DMS53 (cell line): ENCODE data around the gene ATP5PB.

ENCODE experiments used
- DNase-seq: peaks from one replicate; lab custom pipeline; 2025; lab: John Stamatoyannopoulos, UW

Gene ATP5PB

DNA sequence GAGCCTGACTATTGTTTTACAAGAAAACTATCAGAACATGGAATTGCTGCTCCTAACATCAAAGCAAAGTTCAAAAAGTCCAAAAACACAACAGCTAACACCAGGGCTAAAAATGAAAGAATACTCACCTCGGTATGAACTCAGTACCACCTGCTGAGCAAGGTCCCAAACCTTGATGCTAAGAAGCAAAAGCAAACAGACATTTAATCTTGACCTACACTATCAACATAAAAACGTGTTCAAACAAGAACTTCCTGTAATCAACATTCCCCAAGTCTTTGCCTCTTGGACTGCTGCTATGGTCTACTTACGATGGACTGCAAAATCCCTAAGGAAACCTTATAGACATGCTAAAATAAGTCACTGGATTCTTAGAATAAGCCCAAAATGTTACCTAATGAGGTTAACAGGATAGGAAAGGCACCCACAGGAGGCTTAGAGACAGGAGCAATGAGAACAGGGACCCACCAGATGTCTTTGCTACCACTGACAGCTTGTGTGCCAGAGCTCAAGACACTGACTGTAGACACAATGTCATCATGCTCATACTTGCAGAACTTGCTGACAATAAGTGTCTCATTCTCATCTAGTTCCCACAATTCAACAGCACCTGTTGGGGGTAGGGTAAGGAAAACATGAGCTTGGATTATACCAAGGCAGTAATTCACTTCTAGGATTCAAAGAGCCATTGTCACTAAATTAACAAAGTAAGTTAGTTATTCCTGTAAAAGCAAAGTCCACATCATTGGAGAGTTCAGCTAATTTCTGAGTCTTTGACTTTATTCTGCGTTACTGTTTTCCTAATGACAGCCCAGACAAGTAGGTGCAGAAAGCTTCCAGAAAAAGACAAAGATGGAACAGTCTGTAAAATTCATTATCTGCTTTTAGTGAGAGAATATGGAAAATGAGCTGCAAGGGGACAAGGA, 2.0 kb upstream of the ATP5PB start:
- no peak for DNase-seq

- peak; percentile 71 for DNase-seq
Measured at GRCh38 chr1:111448482-111448917, 764 bp upstream of the ATP5PB start.

GRCh38 chr1:111449703-111450017, 396 bp downstream of the ATP5PB start:
- no peak for DNase-seq

DNA sequence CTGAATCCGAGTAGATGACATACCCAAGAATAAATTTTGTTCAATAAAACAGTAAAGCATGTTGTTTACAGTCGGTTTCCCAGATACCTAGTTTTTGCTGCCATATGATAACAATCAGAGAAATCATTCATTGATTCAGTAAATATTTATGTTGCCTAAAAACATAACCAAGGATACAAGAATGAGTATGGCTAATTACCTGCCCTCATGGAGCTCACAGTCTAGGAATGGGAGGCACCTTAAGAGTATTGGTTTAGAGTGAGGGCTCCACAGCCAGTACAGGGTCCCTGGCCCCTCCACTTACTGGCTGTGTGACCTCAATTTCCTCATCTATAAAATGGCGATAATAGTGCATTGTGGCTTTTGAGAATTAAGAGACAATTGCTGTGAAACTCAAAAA, 921 bp downstream of the ATP5PB start:
- DNase-seq: no peak

DNA sequence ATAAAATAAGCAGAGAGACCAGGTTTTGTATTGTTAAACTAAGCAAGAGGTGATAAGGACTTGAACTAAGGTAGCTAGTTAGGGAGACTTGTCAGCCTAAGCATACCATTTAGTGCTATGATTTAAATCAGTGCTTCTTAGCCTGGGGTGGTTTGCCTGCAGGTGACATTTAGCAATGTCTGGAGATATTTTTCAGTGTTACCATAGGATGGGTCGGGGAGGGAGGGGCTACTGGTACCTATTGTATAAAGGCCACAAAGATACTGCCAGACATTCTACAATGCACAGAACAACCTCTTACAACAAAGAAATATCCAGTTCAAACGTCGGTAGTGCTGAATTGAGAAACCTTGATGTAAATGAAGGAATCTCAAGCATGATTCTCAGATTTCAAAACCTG, 3.3 kb downstream of the ATP5PB start:
- no peak for DNase-seq

GRCh38 chr1:111453706-111454105, 4.4 kb downstream of the ATP5PB start:
- no peak for DNase-seq

DNA sequence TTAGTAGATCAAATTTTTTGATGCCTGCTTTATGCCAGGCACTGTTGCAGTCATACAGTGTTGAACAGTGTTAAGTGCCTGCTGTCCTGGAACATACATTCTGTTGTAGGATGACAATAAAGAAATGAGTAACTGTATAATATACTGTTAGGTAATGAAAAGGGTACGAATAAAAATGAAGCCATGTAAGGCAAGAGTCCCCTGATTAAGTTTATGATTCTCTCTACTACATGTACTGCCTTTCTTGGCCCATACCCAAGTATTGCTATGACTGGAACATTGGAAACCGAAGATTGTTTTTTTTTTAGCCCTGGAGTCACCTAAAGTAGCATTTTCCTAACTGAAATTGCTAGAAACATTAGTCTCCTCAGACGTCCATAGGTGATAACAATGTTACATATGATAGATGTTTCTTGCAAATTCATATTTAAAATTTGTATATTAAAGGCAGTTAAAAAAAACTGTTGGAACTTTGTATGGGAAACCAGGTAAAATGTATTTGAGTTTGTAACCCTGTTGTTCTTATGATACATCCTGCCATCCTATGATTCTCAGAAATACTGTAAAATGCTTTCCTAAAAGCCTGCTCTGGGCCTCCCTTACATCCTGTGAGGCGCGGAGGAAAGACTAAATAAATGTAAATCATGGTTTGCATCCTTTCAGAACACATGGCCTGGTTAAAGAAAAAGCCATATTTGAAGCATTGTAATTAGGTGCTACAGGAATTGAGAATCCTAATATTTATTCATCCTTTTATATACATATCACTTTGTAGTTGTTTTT, 5.8 kb downstream of the ATP5PB start:
- no peak for DNase-seq

- DNase-seq: no peak
Measured at GRCh38 chr1:111455642-111456031, 6.4 kb downstream of the ATP5PB start.

DNA sequence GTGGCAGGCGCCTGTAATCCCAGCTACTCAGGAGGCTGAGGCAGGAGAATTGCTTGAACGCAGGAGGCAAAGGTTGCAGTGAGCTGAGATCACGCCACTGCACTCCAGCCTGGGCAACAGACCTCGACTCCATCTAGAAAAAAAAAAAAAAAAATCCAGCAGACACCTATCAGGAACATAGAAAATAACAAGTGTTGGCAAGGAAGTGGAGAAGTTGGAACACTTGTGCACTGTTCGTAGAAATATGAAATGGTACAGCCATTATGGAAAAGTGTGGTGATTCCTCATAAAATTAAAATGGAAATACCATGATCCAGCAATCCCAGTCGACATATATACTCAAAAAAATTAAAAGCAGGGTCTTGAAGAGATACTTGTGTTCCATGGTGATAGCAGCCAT, 12.5 kb downstream of the ATP5PB start:
- no peak for DNase-seq

DNA sequence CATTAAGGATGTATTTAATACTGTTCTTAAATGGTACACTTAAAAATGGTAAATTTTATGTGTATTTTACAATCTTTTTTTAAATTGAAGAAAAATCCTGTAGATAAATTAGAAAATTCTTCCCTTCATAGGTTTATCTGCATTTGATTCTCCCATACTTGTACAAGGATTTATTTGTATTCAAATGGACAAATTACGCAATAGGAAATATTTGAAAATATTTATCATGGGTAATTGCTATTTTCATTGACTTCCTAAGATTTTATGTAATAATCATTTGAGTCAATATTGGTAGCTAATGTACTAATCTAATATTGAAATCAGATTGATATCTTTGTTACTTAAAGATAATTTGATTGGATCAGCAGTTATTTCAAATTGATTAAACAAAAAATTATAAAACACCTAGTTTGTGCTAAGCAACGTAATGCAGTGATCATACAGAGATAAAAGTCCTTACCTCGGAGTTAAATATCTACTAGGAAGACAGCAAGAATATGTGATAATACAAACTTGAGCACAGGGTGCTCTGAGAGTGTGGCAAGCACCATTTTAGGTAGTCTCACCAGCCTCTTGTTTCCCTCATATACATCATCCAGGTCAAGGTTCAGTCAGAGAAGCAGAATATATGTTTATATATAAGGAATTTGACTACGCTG, 13.2 kb downstream of the ATP5PB start:
- DNase-seq: no peak

- peak; percentile 28 for DNase-seq
Measured at GRCh38 chr1:111463029-111463683, 13.9 kb downstream of the ATP5PB start.

- no peak for DNase-seq
Measured at GRCh38 chr1:111465754-111466153, 16.5 kb downstream of the ATP5PB start.

DNA sequence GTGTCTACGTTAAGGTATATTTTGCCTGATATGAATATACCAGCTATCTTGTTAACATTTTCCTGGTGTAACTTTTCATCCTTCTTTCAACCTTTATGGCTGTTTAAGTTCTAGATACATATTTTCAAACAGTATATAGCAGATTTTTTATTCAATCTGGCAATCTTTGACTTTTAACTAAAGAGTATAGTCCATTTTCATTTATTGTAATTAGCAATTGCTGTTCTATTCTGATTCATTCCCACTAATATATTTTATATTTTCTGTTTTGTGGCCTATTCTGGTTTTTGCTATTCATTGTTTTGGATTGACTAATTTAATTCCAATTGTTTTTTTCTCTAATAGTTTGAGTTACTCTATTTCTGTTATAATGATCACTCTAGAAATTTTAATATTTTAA, 17.2 kb downstream of the ATP5PB start:
- no peak for DNase-seq

GRCh38 chr1:111467865-111468716, 18.8 kb downstream of the ATP5PB start:
- DNase-seq: no peak

GRCh38 chr1:111468717-111469100, 19.4 kb downstream of the ATP5PB start:
- no peak for DNase-seq

DNA sequence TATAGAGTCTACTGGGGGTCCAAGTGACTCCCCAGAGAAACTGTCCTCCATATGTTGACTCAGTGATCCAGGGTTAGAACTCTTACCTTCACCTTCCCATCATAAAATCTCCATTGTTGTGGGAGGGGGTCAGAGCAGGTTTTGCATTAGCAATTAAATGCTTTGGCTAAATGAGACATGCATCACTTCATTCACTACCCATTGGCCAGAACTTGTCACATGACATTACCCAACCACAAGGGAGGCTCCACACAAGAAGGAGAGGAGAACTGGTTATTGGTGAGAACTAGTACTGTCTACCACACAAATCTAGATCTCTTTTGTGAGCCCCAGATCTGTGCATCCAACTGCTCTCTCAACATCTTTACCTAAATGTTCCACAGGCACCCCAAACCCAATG, 20.3 kb downstream of the ATP5PB start:
- no peak for DNase-seq

- DNase-seq: no peak
Measured at GRCh38 chr1:111470596-111470995, 21.3 kb downstream of the ATP5PB start.

- no peak for DNase-seq
Measured at GRCh38 chr1:111471012-111471411, 21.7 kb downstream of the ATP5PB start.

- no peak for DNase-seq
Measured at GRCh38 chr1:111471538-111471937, 22.3 kb downstream of the ATP5PB start.

GRCh38 chr1:111474106-111474505, 24.8 kb downstream of the ATP5PB start:
- no peak for DNase-seq

- no peak for DNase-seq
Measured at GRCh38 chr1:111474521-111474920, 25.3 kb downstream of the ATP5PB start.
